ENCODE results near the gene AS3MT. TPM values are rescaled to one million over a fixed set of nuclear protein-coding genes. Genes with fewer than 3 reads are reported as not detected.
"Not testable (repeated sequence)": the region's sequence is repeated elsewhere in the genome, so short reads cannot be mapped to it uniquely, and the experiment has no call there.

Gene AS3MT
- total RNA-seq, 2 experiments from 2014 or later = 1.4 TPM; not detected in 1

GRCh38 chr10:102835007-102835482 lies 34.2 kb upstream of the AS3MT start:
- H3K36me3 Mint-ChIP-seq (ENCODE audit: low read depth) = no peaks in the 10 kb centered on the region
- peak; percentile 89 for TF ChIP-seq CTCF (IDR thresholded peaks at IDR 0.05)
- intact Hi-C loops (cut with micrococcal nuclease) = loop anchor here (5.0 kb wide), 1 partner anchor 232 kb away; no protein-coding TSS in a partner anchor
- ChIA-PET CTCF (interaction anchor here (0.6 to 4.8 kb wide), 20 partner anchors 9 to 414 kb away, joined by 3 to 71 read pairs (median 4); no protein-coding TSS in a partner anchor), POLR2A (no interaction called here)
- no peak overlapping the region for H3K4me3 Mint-ChIP-seq
- ATAC-seq = peak; percentile 97
- no peaks in the 10 kb centered on the region for H3K27me3 Mint-ChIP-seq
- peaks cover 6% of the 10 kb centered on the region for H3K9me3 Mint-ChIP-seq
- no peak overlapping the region for H3K27ac Mint-ChIP-seq
- peak; percentile 85 for DNase-seq
- peaks cover 3% of the 10 kb centered on the region for H3K4me1 Mint-ChIP-seq (ENCODE audit: low read depth)

GRCh38 chr10:102837230-102837721 lies 32.0 kb upstream of the AS3MT start, which contains the start of gene CYP17A1:
TSS of gene CYP17A1 (minus strand) at chr10:102837413. CDS start at chr10:102837361, 52 bp downstream.
- Mint-ChIP-seq H3K36me3 (ENCODE audit: low read depth) (no peaks in the 10 kb centered on the region), H3K27me3 (no peaks in the 10 kb centered on the region), H3K9me3 (peaks cover 6% of the 10 kb centered on the region), H3K4me3 (no peak within 1 kb of the TSS), H3K4me1 (ENCODE audit: low read depth) (peaks cover 3% of the 10 kb centered on the region), H3K27ac (no peak within 1 kb of the TSS)
- no peak for ATAC-seq
- intact Hi-C loops (cut with micrococcal nuclease) = loop anchor here (5.0 kb wide), 1 partner anchor 230 kb away; no protein-coding TSS in a partner anchor
- ChIA-PET CTCF (interaction anchor here (0.7 to 4.8 kb wide), 6 partner anchors 10 to 407 kb away, joined by 3 to 71 read pairs (median 6); partner anchors contain the start of gene CNNM2), POLR2A (interaction anchor here (0.7 kb wide), 1 partner anchor 374 kb away, joined by 3 read pairs; no protein-coding TSS in a partner anchor)
- DNase-seq = no peak
- TF ChIP-seq CTCF (IDR thresholded peaks at IDR 0.05) = no peak

- CTCF ChIA-PET = interaction anchor here (4.8 kb wide), 1 partner anchor 63 kb away, joined by 71 read pairs; no protein-coding TSS in a partner anchor
- H3K4me3 Mint-ChIP-seq; DNase-seq; POLR2A ChIA-PET; ATAC-seq; H3K27ac Mint-ChIP-seq; H3K9me3 Mint-ChIP-seq; H3K4me1 Mint-ChIP-seq (ENCODE audit: low read depth); H3K27me3 Mint-ChIP-seq; H3K36me3 Mint-ChIP-seq (ENCODE audit: low read depth): not testable (repeated sequence)
- intact Hi-C loops (cut with micrococcal nuclease) = loop anchor here (5.0 kb wide), 1 partner anchor 229 kb away; no protein-coding TSS in a partner anchor
Observed at GRCh38 chr10:102838276-102838927, 30.9 kb upstream of the AS3MT start.

GRCh38 chr10:102841827-102842345 lies 27.4 kb upstream of the AS3MT start:
- CTCF ChIA-PET = interaction anchor here (1.4 kb wide), 1 partner anchor 128 kb away, joined by 3 read pairs; the partner anchor contains the start of genes ARL3 and SFXN2
- POLR2A ChIA-PET = no interaction called here
- no peak overlapping the region for H3K4me3 Mint-ChIP-seq
- no peaks in the 10 kb centered on the region for H3K36me3 Mint-ChIP-seq (ENCODE audit: low read depth)
- no peak for TF ChIP-seq CTCF (IDR thresholded peaks at IDR 0.05)
- H3K4me1 Mint-ChIP-seq (ENCODE audit: low read depth) = no peaks in the 10 kb centered on the region
- H3K27ac Mint-ChIP-seq = no peak overlapping the region
- H3K9me3 Mint-ChIP-seq = peaks cover 6% of the 10 kb centered on the region
- DNase-seq = no peak
- no peak for ATAC-seq
- intact Hi-C loops (cut with micrococcal nuclease) = loop anchor here (10.0 kb wide), 1 partner anchor 403 kb away; the partner anchor contains the start of gene RPEL1
- no peaks in the 10 kb centered on the region for H3K27me3 Mint-ChIP-seq

GRCh38 chr10:102843139-102843538 lies 26.1 kb upstream of the AS3MT start:
- H3K4me3 Mint-ChIP-seq; H3K9me3 Mint-ChIP-seq; DNase-seq; POLR2A ChIA-PET; CTCF ChIA-PET; ATAC-seq; H3K27me3 Mint-ChIP-seq; H3K27ac Mint-ChIP-seq; H3K36me3 Mint-ChIP-seq (ENCODE audit: low read depth); H3K4me1 Mint-ChIP-seq (ENCODE audit: low read depth): not testable (repeated sequence)
- intact Hi-C loops (cut with micrococcal nuclease) = loop anchor here (10.0 kb wide), 1 partner anchor 402 kb away; the partner anchor contains the start of gene RPEL1

- H3K4me3 Mint-ChIP-seq; H3K27me3 Mint-ChIP-seq; ATAC-seq; CTCF ChIA-PET; H3K4me1 Mint-ChIP-seq (ENCODE audit: low read depth); POLR2A ChIA-PET; H3K9me3 Mint-ChIP-seq; H3K36me3 Mint-ChIP-seq (ENCODE audit: low read depth); DNase-seq; H3K27ac Mint-ChIP-seq: not testable (repeated sequence)
- intact Hi-C loops (cut with micrococcal nuclease) = loop anchor here (10.0 kb wide), 1 partner anchor 401 kb away; the partner anchor contains the start of gene RPEL1
Observed at GRCh38 chr10:102844190-102844776, 25.0 kb upstream of the AS3MT start.

All from activated CD8-positive, alpha-beta T cell treated with anti-CD3 and anti-CD28 coated beads for 36 hours (primary cell).